ENCODE measurements around the gene BTBD3. TPM values are rescaled to one million over a fixed set of nuclear protein-coding genes. Genes with fewer than 3 reads are reported as not detected.

BTBD3 gene
- total RNA-seq, 2 experiments from 2014 or later, result 0.93 to 1.2 TPM

DNA sequence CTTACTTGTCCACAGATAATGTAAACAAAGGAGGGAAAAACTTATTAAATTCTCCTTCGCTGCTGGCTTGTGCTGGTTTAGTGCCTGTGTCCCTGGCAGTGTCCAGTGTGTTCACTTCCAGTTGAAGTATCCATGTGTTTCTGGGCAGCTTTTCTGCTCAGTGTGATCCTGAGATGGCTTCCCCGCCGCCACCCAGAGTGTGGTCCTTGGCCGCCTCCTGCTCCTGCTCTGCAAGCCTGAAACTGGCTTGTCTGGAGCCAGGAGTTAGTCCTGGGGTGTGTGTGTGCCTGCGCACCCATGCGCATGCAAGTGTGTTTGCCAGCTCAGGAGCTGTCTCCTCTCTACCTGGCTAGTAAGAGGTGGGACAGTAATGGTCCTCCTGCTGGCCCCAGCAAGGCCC is 7.2 kb downstream of the BTBD3 start:
- ChIA-PET CTCF (no interaction called here), POLR2A (no interaction called here)
- Mint-ChIP-seq H3K27me3 (no peaks in the 10 kb centered on the region), H3K9me3 (peaks cover 2% of the 10 kb centered on the region), H3K36me3 (ENCODE audit: low read depth) (no peaks in the 10 kb centered on the region), H3K27ac (no peak overlapping the region), H3K4me3 (no peak overlapping the region), H3K4me1 (no peaks in the 10 kb centered on the region)
- DNase-seq, result no peak

DNA sequence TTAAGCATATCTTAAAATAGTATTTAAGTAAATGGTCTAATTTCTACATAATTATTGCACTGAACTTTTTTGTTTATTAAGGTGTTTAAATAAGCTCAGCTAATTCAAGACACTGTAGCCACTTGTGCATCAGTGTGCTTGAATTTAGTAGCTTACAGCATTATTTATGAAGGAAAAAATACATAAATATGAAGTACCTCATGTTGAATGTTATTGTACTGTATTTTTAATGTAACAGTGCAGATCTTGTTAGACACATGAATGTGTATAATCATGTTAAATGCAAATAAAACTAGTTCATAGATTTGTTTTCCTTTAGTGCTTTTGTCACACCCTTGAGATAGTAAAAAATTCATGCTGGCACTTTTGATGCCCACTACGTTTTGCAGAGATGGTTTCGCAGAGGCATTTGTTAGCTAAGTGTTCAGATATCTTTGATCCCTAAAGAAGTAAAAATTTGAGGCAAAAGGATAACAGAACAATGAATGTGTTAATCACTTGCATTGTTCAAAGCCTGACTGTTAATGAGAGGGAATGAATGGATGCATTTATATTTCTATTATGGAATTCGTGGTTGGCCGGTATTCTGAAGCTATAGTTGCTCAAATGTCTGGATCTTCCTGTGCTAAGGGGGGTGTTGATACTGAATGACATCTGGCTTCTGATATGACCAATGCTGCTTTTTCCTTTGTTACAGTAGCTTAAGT is 8.8 kb downstream of the BTBD3 start:
- Mint-ChIP-seq H3K4me1 (no peaks in the 10 kb centered on the region), H3K9me3 (peaks cover 3% of the 10 kb centered on the region), H3K36me3 (ENCODE audit: low read depth) (no peaks in the 10 kb centered on the region), H3K27ac (no peak overlapping the region), H3K27me3 (no peaks in the 10 kb centered on the region), H3K4me3 (no peak overlapping the region)
- no peak for DNase-seq
- ChIA-PET POLR2A (no interaction called here), CTCF (no interaction called here)

DNA sequence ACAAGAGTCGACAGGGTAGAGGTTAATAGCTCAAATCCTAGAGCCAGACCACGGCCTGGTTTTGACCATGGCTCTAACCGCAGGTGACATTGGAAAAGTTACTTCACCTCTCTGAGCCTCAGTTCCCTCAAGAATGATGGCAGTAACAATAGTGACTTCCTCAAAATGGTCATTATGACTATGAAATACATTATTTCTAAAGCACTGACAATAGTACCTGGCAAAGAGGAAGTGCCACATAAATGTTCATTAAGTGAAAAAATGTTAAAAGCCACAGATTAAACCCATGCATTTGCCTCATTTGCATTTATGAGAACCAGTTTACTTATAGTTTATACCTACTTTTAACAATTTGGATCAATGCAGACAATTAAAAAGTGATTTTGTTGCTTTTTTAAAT is 12.3 kb downstream of the BTBD3 start:
- no peak for DNase-seq
- Mint-ChIP-seq H3K4me3 (no peak overlapping the region), H3K36me3 (ENCODE audit: low read depth) (no peaks in the 10 kb centered on the region)

DNA sequence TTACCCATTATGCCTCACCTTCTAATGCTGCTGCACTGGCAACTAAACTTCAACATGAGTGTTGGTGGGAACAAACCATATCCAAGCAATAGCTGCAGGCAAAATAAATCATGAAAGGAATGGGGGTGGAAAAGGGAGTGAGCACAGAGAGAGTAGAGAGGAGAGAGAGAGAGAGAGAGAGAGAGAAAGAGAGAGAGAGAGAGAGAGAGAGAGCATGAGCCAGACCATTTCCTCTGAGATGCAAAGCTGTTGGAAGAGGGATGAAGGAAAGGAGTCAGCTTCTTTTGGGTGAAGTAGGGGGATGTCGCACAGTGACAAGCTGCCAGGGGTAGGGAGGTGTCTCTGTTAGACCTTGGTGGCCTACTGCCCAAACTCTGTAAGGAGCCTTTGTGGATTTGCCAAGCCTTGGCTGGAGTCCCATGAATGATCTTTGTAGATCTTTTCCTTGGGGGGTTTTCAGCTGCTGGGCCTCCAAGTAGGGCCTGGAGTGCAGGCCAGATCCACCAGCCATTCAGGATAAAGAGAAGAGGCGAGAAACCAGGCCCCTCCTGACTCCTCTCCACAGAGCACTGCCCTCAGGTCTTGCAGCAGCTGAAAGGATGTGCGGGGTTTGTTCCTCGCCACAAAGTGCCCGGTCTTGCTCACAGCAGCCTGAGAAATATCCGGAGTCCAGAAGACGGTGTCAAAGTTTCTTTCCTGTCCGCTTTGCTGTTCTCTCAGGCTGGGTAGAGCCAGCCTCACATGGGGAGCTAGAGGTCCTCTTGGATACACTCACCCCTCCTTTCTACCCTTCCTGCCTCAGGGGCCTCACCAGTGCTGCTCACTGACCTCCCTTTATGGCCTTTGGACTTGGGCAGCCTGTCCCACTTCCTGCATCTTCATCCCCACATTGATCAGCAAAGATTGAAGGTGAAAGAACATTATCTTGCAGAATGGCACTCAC is 17.8 kb downstream of the BTBD3 start:
- H3K27ac Mint-ChIP-seq, result no peak overlapping the region
- H3K36me3 Mint-ChIP-seq (ENCODE audit: low read depth), result no peaks in the 10 kb centered on the region
- H3K4me1 Mint-ChIP-seq, result no peaks in the 10 kb centered on the region
- no peaks in the 10 kb centered on the region for H3K27me3 Mint-ChIP-seq
- POLR2A ChIA-PET, result no interaction called here
- H3K9me3 Mint-ChIP-seq, result peaks cover 12% of the 10 kb centered on the region
- H3K4me3 Mint-ChIP-seq, result no peak overlapping the region
- no peak for DNase-seq
- CTCF ChIA-PET, result no interaction called here

More for the DNA sequence above, 12.3 kb downstream of the BTBD3 start:
- H3K27me3 Mint-ChIP-seq, result no peaks in the 10 kb centered on the region
- H3K9me3 Mint-ChIP-seq, result peaks cover 7% of the 10 kb centered on the region
- no peak overlapping the region for H3K27ac Mint-ChIP-seq
- ChIA-PET CTCF (no interaction called here), POLR2A (no interaction called here)
- no peaks in the 10 kb centered on the region for H3K4me1 Mint-ChIP-seq

DNA sequence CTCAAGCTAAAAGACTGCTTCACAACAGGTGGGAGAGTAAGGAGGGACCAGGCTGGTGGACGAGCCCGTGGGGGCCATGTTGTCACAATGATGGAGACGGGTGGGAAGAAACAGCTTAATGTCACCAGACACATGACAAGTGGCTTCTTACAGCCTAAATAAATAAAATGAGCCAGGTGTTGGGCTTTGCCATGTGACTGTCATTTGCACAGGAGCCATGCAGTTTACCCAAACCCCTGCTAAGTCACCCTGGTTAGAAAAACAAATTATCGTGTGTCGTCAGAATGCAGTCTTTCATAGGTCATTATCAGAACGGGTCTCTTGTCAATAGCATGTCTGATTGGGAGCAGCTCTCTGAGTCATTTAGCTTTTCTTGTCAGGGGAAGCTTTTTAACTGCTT is 18.5 kb downstream of the BTBD3 start:
- H3K27me3 Mint-ChIP-seq, result no peaks in the 10 kb centered on the region
- ChIA-PET POLR2A (no interaction called here), CTCF (no interaction called here)
- no peaks in the 10 kb centered on the region for H3K36me3 Mint-ChIP-seq (ENCODE audit: low read depth)
- no peak overlapping the region for H3K27ac Mint-ChIP-seq
- peaks cover 15% of the 10 kb centered on the region for H3K9me3 Mint-ChIP-seq
- no peak overlapping the region for H3K4me3 Mint-ChIP-seq
- H3K4me1 Mint-ChIP-seq, result no peaks in the 10 kb centered on the region
- DNase-seq, result no peak

GRCh38 chr20:11937230-11937629 is 19.5 kb downstream of the BTBD3 start:
- H3K4me1 Mint-ChIP-seq, result no peaks in the 10 kb centered on the region
- H3K36me3 Mint-ChIP-seq (ENCODE audit: low read depth), result no peaks in the 10 kb centered on the region
- CTCF ChIA-PET, result no interaction called here
- DNase-seq, result no peak
- peaks cover 10% of the 10 kb centered on the region for H3K9me3 Mint-ChIP-seq
- POLR2A ChIA-PET, result no interaction called here
- H3K27ac Mint-ChIP-seq, result no peak overlapping the region
- H3K4me3 Mint-ChIP-seq, result no peak overlapping the region
- no peaks in the 10 kb centered on the region for H3K27me3 Mint-ChIP-seq

DNA sequence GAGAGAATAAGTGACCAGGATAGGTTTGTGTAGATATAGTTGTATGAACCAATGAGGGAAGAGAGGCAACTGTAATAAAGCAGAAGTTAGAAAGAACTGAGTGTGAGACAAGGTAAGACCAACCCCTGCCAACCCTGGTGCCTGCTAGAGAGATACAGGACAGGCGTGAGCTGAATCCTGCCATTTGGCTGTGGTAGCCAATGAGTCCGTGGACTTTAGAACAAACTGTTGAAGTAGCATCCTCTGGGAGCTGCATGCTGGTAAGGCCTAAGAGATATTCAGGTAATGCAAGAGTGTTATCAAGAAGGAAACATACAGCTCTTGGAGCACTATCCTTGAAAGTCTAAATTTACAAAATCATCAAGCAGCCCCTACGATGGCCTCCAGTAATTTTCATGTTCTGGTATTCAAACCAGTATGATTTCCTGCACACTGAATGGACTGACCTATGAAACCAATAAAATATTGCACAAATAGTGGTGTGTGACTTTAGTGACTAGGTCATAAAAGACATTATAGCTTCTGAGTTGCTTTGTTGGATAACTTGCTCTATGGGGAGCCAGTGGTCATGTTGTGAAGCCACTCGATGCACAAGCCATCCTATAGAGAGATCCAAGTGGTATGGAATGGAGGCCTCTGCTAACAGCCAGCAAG is 24.0 kb downstream of the BTBD3 start:
- Mint-ChIP-seq H3K27ac (no peak overlapping the region), H3K36me3 (ENCODE audit: low read depth) (no peaks in the 10 kb centered on the region), H3K4me3 (no peak overlapping the region), H3K4me1 (no peaks in the 10 kb centered on the region), H3K9me3 (peaks cover 12% of the 10 kb centered on the region), H3K27me3 (no peaks in the 10 kb centered on the region)
- no peak for DNase-seq
- ChIA-PET POLR2A (no interaction called here), CTCF (no interaction called here)

- Mint-ChIP-seq H3K27me3 (no peaks in the 10 kb centered on the region), H3K36me3 (ENCODE audit: low read depth) (no peaks in the 10 kb centered on the region), H3K9me3 (peaks cover 14% of the 10 kb centered on the region), H3K27ac (no peak overlapping the region), H3K4me1 (no peaks in the 10 kb centered on the region), H3K4me3 (no peak overlapping the region)
- DNase-seq, result no peak
- POLR2A ChIA-PET, result no interaction called here
- CTCF ChIA-PET, result no interaction called here
Observed at GRCh38 chr20:11943778-11944177, 26.1 kb downstream of the BTBD3 start.

DNA sequence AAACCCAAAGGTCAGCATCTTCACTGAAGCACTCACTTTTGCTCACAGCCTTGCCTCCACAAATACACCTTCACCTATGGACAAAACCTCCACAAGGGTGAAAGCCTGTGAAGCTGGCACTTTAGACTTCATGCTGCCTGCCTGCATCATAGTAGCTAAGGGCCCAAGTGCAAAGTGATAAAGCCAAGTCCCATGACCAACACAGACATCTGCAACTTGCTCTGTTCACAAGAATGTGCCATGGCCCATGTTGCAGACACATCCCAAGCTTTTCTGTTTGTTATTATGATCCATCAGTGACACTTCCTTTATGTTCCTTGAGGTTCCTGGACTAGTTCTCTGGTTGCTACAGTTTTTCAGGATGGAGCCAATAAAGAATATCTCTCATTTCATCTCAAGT is 31.1 kb downstream of the BTBD3 start:
- no peak overlapping the region for H3K27ac Mint-ChIP-seq
- CTCF ChIA-PET, result no interaction called here
- H3K4me3 Mint-ChIP-seq, result no peak overlapping the region
- H3K4me1 Mint-ChIP-seq, result no peaks in the 10 kb centered on the region
- H3K36me3 Mint-ChIP-seq (ENCODE audit: low read depth), result no peaks in the 10 kb centered on the region
- peaks cover 7% of the 10 kb centered on the region for H3K9me3 Mint-ChIP-seq
- H3K27me3 Mint-ChIP-seq, result no peaks in the 10 kb centered on the region
- POLR2A ChIA-PET, result no interaction called here
- no peak for DNase-seq

GRCh38 chr20:11949711-11950110 is 32.0 kb downstream of the BTBD3 start:
- no peak for DNase-seq
- H3K9me3 Mint-ChIP-seq, result peaks cover 6% of the 10 kb centered on the region
- no peaks in the 10 kb centered on the region for H3K36me3 Mint-ChIP-seq (ENCODE audit: low read depth)
- H3K4me3 Mint-ChIP-seq, result no peak overlapping the region
- H3K4me1 Mint-ChIP-seq, result no peaks in the 10 kb centered on the region
- CTCF ChIA-PET, result no interaction called here
- POLR2A ChIA-PET, result no interaction called here
- no peaks in the 10 kb centered on the region for H3K27me3 Mint-ChIP-seq
- H3K27ac Mint-ChIP-seq, result no peak overlapping the region

DNA sequence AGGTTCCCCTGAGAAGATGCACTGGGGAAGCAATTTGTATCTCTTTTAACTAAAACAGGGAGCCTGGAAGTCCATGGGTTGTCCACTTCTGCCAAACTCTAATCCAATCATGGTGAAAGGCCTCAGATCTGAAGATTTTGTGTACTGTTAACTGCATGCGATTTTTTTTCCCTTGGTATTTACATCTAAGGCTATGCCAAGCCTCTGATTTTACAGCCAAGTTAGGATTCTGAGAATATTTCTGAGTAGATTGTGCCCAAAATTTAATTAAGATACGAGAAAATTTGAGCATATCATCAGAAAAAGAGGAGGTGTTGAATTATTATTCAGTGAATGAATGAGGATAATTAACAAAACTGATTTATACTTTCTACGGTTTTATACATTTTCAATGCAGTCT is 34.0 kb downstream of the BTBD3 start:
- Mint-ChIP-seq H3K36me3 (ENCODE audit: low read depth) (no peaks in the 10 kb centered on the region), H3K4me1 (no peaks in the 10 kb centered on the region), H3K27me3 (no peaks in the 10 kb centered on the region), H3K4me3 (no peak overlapping the region), H3K9me3 (peaks cover 3% of the 10 kb centered on the region), H3K27ac (no peak overlapping the region)
- ChIA-PET POLR2A (no interaction called here), CTCF (no interaction called here)
- DNase-seq, result no peak

- H3K4me3 Mint-ChIP-seq, result no peak overlapping the region
- ChIA-PET POLR2A (no interaction called here), CTCF (no interaction called here)
- H3K9me3 Mint-ChIP-seq, result no peaks in the 10 kb centered on the region
- no peak overlapping the region for H3K27ac Mint-ChIP-seq
- H3K36me3 Mint-ChIP-seq (ENCODE audit: low read depth), result no peaks in the 10 kb centered on the region
- no peaks in the 10 kb centered on the region for H3K4me1 Mint-ChIP-seq
- DNase-seq, result no peak
- no peaks in the 10 kb centered on the region for H3K27me3 Mint-ChIP-seq
Observed at GRCh38 chr20:11952639-11953038, 34.9 kb downstream of the BTBD3 start.

DNA sequence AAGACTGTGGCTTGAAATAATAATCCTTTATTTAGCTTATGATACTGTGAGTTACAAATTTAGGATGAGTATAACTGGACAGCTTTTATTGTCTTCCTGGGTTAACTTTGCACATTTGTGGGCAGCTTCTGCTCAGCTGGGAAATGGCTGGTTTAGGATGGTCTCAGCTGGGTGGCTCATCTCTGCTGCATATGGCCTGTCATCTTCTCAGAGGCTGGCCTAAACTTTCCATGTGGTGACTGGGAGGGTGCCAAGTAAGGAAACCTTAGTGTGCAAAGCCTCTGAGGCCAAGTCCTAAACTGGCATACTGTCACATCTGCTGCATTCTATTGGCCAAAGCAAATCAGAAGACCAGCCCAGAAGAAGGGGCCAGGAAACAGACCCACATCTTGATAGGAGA is 40.2 kb downstream of the BTBD3 start:
- ChIA-PET CTCF (no interaction called here), POLR2A (no interaction called here)
- no peak for DNase-seq
- Mint-ChIP-seq H3K4me3 (no peak overlapping the region), H3K9me3 (no peaks in the 10 kb centered on the region), H3K27ac (no peak overlapping the region), H3K4me1 (no peaks in the 10 kb centered on the region), H3K27me3 (no peaks in the 10 kb centered on the region), H3K36me3 (ENCODE audit: low read depth) (no peaks in the 10 kb centered on the region)

DNA sequence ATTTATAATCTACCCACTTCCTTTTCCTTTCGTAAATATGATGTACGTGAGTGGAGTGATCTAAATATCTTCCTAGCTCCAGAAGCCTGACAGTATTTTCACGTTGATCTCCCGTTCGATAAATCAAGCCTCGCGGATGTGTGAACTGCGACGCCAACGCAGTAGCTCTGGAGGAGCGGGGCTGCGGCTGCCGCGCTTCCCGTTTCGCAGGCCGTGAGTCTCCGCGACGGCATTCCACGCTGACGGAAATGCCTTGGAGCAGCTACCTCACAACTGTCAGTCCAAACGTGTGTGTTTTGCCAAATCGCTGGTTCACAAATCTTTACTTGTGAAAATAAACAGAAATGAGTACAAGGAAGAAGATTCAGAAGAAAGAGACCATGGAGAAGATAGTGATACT is 41.2 kb downstream of the BTBD3 start:
- Mint-ChIP-seq H3K4me1 (no peaks in the 10 kb centered on the region), H3K27ac (no peak overlapping the region), H3K9me3 (no peaks in the 10 kb centered on the region), H3K27me3 (no peaks in the 10 kb centered on the region), H3K4me3 (no peak overlapping the region), H3K36me3 (ENCODE audit: low read depth) (no peaks in the 10 kb centered on the region)
- ChIA-PET CTCF (no interaction called here), POLR2A (no interaction called here)
- no peak for DNase-seq

All from activated CD4-positive, alpha-beta memory T cell treated with anti-CD3 and anti-CD28 coated beads, Interleukin-2, amount 10 ng/mL, durations not matched to agents 7 days and 5 days (primary cell).